HepG2 (cell line): ENCODE data around the gene CYB5R3. TPM values are rescaled to one million over a fixed set of nuclear protein-coding genes. Genes with fewer than 3 reads are reported as not detected.

Experiments
- ATAC-seq: fragments of 200-7000 bp; cut with Tn5 transposase; 3 replicates; pipeline ENCODE4 v1.9.1; 2020; ENCODE audit warnings: mild to moderate bottlenecking, moderate library complexity
- BruUV-seq: library from RNA; stranded (reverse); fragments of 400-500 nt; replicated peaks from 2 replicates; lab custom pipeline; 2021; lab: Mats Ljungman, UMichigan
- CTCF ChIA-PET: fragments of 300-600 bp; formaldehyde crosslinking; extraction: SDS; loops from one replicate; lab custom pipeline; 2021; ENCODE audit warnings: low total read pairs, inconsistent platforms, low intra/inter-chr PET ratio; lab: Yijun Ruan, JAX
- POLR2A ChIA-PET: fragments of 350-600 bp; sonication (Branson Sonifier 250); formaldehyde crosslinking; loops from one replicate; lab custom pipeline; 2020; ENCODE audit warnings: antibody characterized with exemption, inconsistent platforms; lab: Yijun Ruan, JAX
- DNase-seq: peaks from one replicate; pipeline ENCODE4 v3.0.0-alpha.2; 2015; ENCODE audit warnings: low spot score
- FAIRE-seq: peaks from 3 replicates; lab custom pipeline; 2011; peaks lifted over from hg19 to GRCh38; lab: Jason Lieb, UNC
- H2AFZ ChIP-seq: one replicate; pipeline ENCODE4 v1.6.1; 2011; ENCODE audit warnings: low read length, inconsistent platforms
- H3K27ac ChIP-seq: fragments of 300-600 bp; 3 replicates; pipeline ENCODE4 v1.8.0; 2011; ENCODE audit warnings: mixed run types, mild to moderate bottlenecking, mixed read lengths, low read length, inconsistent platforms; ENCODE audit not compliant: insufficient read depth; ENCODE audit errors: extremely low read length
- H3K27me3 ChIP-seq, 2 experiments: fragments of 200-600 bp in 1 of 2; 2 replicates in 1 of 2; 3 replicates in 1 of 2; pipeline versions ENCODE4 v1.6.0 to v1.8.0; 2011; ENCODE audit warnings: low read length in 2 of 2, mild to moderate bottlenecking in 2 of 2, moderate library complexity in 2 of 2, inconsistent platforms in 1 of 2; ENCODE audit not compliant: insufficient read depth in 2 of 2, control insufficient read depth in 1 of 2
- H3K36me3 ChIP-seq, 2 experiments: fragments of 200-600 bp in 1 of 2; replicated peaks in 1 of 2; 2 replicates in 1 of 2; 3 replicates in 1 of 2; pipeline versions ENCODE4 v1.5.1 to v1.8.0; 2011; ENCODE audit warnings: low read length in 2 of 2, inconsistent platforms in 1 of 2; ENCODE audit not compliant: insufficient read depth in 2 of 2, control insufficient read depth in 1 of 2
- H3K4me1 ChIP-seq: 2 replicates; pipeline ENCODE4 v1.5.1; 2012; ENCODE audit warnings: low read length, inconsistent platforms; ENCODE audit not compliant: insufficient read depth
- H3K4me2 ChIP-seq: 2 replicates; pipeline ENCODE4 v1.6.0; 2011; ENCODE audit warnings: low read depth, low read length, inconsistent platforms
- H3K4me3 ChIP-seq, 3 experiments: fragments of 200-600 bp in 1 of 3; sonication (generic), shearing (Covaris generic) in 1 of 3; replicated peaks in 1 of 3; 2 replicates each; pipeline ENCODE4 v1.5.1; 2011 to 2016; ENCODE audit warnings: low read length in 3 of 3, inconsistent platforms in 2 of 3, low read depth in 2 of 3, mild to moderate bottlenecking in 2 of 3, control low read depth in 1 of 3, mixed read lengths in 1 of 3; ENCODE audit not compliant: insufficient read depth in 1 of 3
- H3K79me2 ChIP-seq: one replicate; pipeline ENCODE4 v1.6.1; 2011; ENCODE audit warnings: low read length, inconsistent platforms; ENCODE audit not compliant: insufficient read depth
- H3K9ac ChIP-seq: 2 replicates; pipeline ENCODE4 v1.6.0; 2011; ENCODE audit warnings: mild to moderate bottlenecking, low read depth, low read length, inconsistent platforms; ENCODE audit not compliant: insufficient read depth
- H3K9me3 ChIP-seq: 2 replicates; pipeline ENCODE4 v1.5.1; 2012; ENCODE audit warnings: mild to moderate bottlenecking, low read length
- H4K20me1 ChIP-seq: 2 replicates; pipeline ENCODE4 v1.6.0; 2011; ENCODE audit warnings: inconsistent platforms, mild to moderate bottlenecking, low read length, moderate library complexity; ENCODE audit not compliant: insufficient read depth
- FOXP1 ChIP-seq, 2 experiments: fragments of 450-650 bp in 1 of 2; IDR thresholded peaks; 2 replicates each; pipeline ENCODE4 v1.6.1; 2017 to 2018; ENCODE audit warnings: antibody characterized with exemption in 1 of 2
- NBN ChIP-seq: fragments of 450-650 bp; conservative IDR thresholded peaks from 2 replicates; pipeline ENCODE4 v1.6.1; 2017
- RXRA ChIP-seq: sonication (generic); formaldehyde crosslinking; IDR thresholded peaks from 2 replicates; pipeline ENCODE4 v1.5.1; 2020; ENCODE audit warnings: missing genetic modification reagents
- ZNF142 ChIP-seq: sonication (generic); formaldehyde crosslinking; IDR thresholded peaks from 2 replicates; pipeline ENCODE4 v1.4.0; 2020; ENCODE audit warnings: missing genetic modification reagents
- ZNF501 ChIP-seq: sonication (generic); formaldehyde crosslinking; IDR thresholded peaks from 2 replicates; pipeline ENCODE4 v1.5.1; 2020; ENCODE audit warnings: mild to moderate bottlenecking, moderate library complexity, missing genetic modification reagents
- ZNF724P ChIP-seq: sonication (generic); formaldehyde crosslinking; IDR thresholded peaks from 2 replicates; pipeline ENCODE4 v1.8.0; 2022; ENCODE audit warnings: missing genetic modification reagents, borderline replicate concordance
- WGBS: methylation state at CpG from one replicate; pipeline ENCODE4 v1.1.6; 2017; ENCODE audit warnings: low lambda C conversion rate; 5-methylcytosine and 5-hydroxymethylcytosine counted together
- in situ Hi-C: cut with HindIII; loops from 2 replicates; pipeline ENCODE4 v1.10.0; 2017; ENCODE audit warnings: low pct_unique_long_range_greater_than_20kb; ENCODE audit not compliant: extremely low pct_ligation_motif_present
- intact Hi-C: fragments of 100-400 bp; cut with micrococcal nuclease; formaldehyde crosslinking; loops from one replicate; pipeline ENCODE4 v1.10.0; 2022; ENCODE audit not compliant: unreplicated experiment
- polyA plus RNA-seq, 8 experiments: library from polyadenylated mRNA; depleted of rRNA in 3 of 8; stranded (reverse) in 7 of 8; unstranded in 1 of 8; fragments of >200 nt; fragmentation: Illumina TruSeq in 4 of 8; extraction: Trizol in 4 of 8; gene quantifications; 2 replicates each; pipeline versions ENCODE4 v1.2.1 to v1.2.3, GENCODE V29; 2011 to 2016; ENCODE audit warnings: low read depth in 4 of 8, missing spikeins in 1 of 8, mixed read lengths in 1 of 8; ENCODE audit not compliant: insufficient read depth in 1 of 8
- total RNA-seq, 5 experiments: library from RNA; depleted of rRNA; stranded (reverse); fragments of >200 nt; fragmentation: Illumina TruSeq; extraction: Trizol; gene quantifications; 2 replicates each; pipeline ENCODE4 v1.2.3, GENCODE V29; 2016; ENCODE audit warnings: low read depth in 1 of 5
- TF ChIP-seq, protein P1 (sequence below): sonication (generic); formaldehyde crosslinking; IDR thresholded peaks from 2 replicates; pipeline ENCODE4 v1.4.0; 2020; ENCODE audit warnings: missing genetic modification reagents, mild to moderate bottlenecking, borderline replicate concordance

CYB5R3 gene
- total and polyA plus RNA-seq, 2 of the 13 experiments (the other 11 are each of a cell fraction or from before 2014, with no cell fraction given) = 32.4 to 305 TPM

DNA sequence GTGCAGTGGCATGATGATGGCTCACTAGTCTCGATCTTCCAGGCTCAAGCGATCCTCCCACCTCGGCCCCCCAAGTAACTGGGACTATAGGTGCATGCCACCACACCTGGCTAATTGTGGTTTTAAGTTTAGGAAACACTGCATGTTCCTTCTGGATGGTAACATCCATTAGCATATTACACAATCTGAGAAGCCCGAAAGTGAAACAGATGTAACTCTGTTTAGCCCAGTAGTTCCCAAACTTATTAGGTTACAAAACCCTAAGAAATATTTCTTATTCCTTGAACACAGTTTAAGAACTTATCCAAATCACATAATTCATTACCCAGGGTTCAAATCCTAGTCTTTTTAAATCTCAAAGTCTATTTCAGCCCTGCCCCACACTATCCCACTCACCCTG is 62.8 kb downstream of the CYB5R3 start:
- POLR2A ChIA-PET = no interaction called here
- Histone ChIP-seq H2AFZ (no peak overlapping the region), H3K9ac (no peak overlapping the region), H3K4me1 (peaks cover 6% of the 10 kb centered on the region), H3K4me3 (no peak overlapping the region), H3K27me3 (no peaks in the 10 kb centered on the region), H3K27ac (no peak overlapping the region), H4K20me1 (no peaks in the 10 kb centered on the region), H3K9me3 (no peaks in the 10 kb centered on the region), H3K79me2 (peaks cover 4% of the 10 kb centered on the region), H3K36me3 (peaks cover 28 to 65% of the 10 kb centered on the region in 2 experiments), H3K4me2 (no peak overlapping the region)
- TF ChIP-seq, protein P1, sequence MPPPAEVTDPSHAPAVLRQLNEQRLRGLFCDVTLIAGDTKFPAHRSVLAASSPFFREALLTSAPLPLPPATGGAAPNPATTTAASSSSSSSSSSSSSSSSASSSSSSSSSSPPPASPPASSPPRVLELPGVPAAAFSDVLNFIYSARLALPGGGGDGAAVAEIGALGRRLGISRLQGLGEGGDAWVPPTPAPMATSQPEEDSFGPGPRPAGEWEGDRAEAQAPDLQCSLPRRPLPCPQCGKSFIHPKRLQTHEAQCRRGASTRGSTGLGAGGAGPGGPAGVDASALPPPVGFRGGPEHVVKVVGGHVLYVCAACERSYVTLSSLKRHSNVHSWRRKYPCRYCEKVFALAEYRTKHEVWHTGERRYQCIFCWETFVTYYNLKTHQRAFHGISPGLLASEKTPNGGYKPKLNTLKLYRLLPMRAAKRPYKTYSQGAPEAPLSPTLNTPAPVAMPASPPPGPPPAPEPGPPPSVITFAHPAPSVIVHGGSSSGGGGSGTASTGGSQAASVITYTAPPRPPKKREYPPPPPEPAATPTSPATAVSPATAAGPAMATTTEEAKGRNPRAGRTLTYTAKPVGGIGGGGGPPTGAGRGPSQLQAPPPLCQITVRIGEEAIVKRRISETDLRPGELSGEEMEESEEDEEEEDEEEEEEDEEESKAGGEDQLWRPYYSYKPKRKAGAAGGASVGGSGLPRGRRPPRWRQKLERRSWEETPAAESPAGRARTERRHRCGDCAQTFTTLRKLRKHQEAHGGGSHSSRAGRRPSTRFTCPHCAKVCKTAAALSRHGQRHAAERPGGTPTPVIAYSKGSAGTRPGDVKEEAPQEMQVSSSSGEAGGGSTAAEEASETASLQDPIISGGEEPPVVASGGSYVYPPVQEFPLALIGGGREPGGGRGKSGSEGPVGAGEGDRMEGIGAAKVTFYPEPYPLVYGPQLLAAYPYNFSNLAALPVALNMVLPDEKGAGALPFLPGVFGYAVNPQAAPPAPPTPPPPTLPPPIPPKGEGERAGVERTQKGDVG (CRISPR knock-in tag) = no peak
- TF ChIP-seq ZNF501 (CRISPR knock-in tag) (no peak), NBN (no peak), RXRA (no peak), ZNF724P (CRISPR knock-in tag) (no peak)
- ATAC-seq (no peak), DNase-seq (no peak), FAIRE-seq (no peak)
- in situ Hi-C loops (no loop called here), intact Hi-C loops (no loop called here)
- CTCF ChIA-PET = no interaction called here
- BruUV-seq = no TSS peak
- 95% methylated on average over 4 of the region's 4 CpGs for WGBS

DNA sequence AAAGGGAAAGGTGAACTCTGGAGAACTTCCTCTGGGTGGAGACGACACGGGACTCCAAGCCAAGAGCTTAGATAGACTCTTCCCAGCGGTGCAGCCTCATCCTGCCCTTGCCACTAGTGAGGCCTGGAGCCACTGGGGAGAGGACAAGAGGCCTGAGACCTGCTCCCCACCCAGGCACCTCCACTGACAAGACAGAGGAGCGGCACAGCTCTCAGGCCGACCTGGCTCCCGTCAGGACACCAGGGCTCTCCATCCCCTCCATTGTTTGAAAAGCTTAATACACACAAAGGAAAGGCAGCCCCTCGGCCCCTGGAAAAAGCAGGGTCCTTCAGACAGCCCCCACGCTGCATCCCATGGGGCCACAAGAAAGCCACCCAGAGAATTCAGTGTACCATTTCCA is 64.1 kb downstream of the CYB5R3 start:
- peaks cover 6% of the 10 kb centered on the region for H3K4me1 ChIP-seq
- peaks cover 8% of the 10 kb centered on the region for H3K79me2 ChIP-seq
- H3K27ac ChIP-seq = no peak overlapping the region
- no peak for DNase-seq
- no peak for FAIRE-seq
- CTCF ChIA-PET = no interaction called here
- no peak for TF ChIP-seq FOXP1 (IDR thresholded peaks at IDR 0.05)
- TF ChIP-seq FOXP1 (CRISPR knock-in tag; IDR thresholded peaks at IDR 0.05) = no peak
- TF ChIP-seq ZNF142 (CRISPR knock-in tag) = no peak
- WGBS = 98% methylated on average over 6 of the region's 8 CpGs
- H3K9ac ChIP-seq = no peak overlapping the region
- H4K20me1 ChIP-seq = no peaks in the 10 kb centered on the region
- H3K4me2 ChIP-seq = no peak overlapping the region
- no peak overlapping the region for H2AFZ ChIP-seq
- POLR2A ChIA-PET = no interaction called here
- no peaks in the 10 kb centered on the region for H3K27me3 ChIP-seq
- no TSS peak for BruUV-seq
- H3K9me3 ChIP-seq = no peaks in the 10 kb centered on the region
- in situ Hi-C loops (no loop called here), intact Hi-C loops (no loop called here)
- no peak for ATAC-seq
- peaks cover 25 to 55% of the 10 kb centered on the region in 2 experiments for H3K36me3 ChIP-seq
- H3K4me3 ChIP-seq = no peak overlapping the region
